ENCODE measurements around the gene TMEFF2.

GRCh38 chr2:191965733-191966132 lies 229.0 kb downstream of the TMEFF2 start:
- no peak for TF ChIP-seq EP300 (IDR thresholded peaks at IDR 0.05; ENCODE audit: low read depth)
- no peak for TF ChIP-seq CTCF (IDR thresholded peaks at IDR 0.05)
- no peak for TF ChIP-seq POLR2AphosphoS5 (IDR thresholded peaks at IDR 0.05)
- TF ChIP-seq POLR2A (IDR thresholded peaks at IDR 0.05) = no peak
